Left ventricle myocardium superior (tissue), 1 donor: ENCODE results near the gene SLC19A1. TPM values are rescaled to one million over a fixed set of nuclear protein-coding genes. Genes with fewer than 3 reads are reported as not detected.

Experiments
- ATAC-seq: fragments of 200-7000 bp; cut with Tn5 transposase; one replicate; pipeline ENCODE4 v1.9.1; 2020; ENCODE audit warnings: mild to moderate bottlenecking, moderate library complexity
- DNase-seq: peaks from one replicate; pipeline ENCODE4 v3.0.0-alpha.2; 2020
- intact Hi-C: fragments of 100-400 bp; cut with micrococcal nuclease; formaldehyde crosslinking; loops from one replicate; pipeline ENCODE4 v1.11.0; 2022
- total RNA-seq: library from RNA; stranded (reverse); fragmentation: NEBNext Ultra II Directional; extraction: Animal tissue kit (Norgen Biotek cat#: 25700); gene quantifications from one replicate; pipeline ENCODE4 v1.2.1, GENCODE V29; 2021
- donor health status: DM: no; HTN: yes; CAD: no; lungs with severe emphysema.

SLC19A1 gene
- total RNA-seq, 1 donor from 2014 or later, result 7.6 TPM

DNA sequence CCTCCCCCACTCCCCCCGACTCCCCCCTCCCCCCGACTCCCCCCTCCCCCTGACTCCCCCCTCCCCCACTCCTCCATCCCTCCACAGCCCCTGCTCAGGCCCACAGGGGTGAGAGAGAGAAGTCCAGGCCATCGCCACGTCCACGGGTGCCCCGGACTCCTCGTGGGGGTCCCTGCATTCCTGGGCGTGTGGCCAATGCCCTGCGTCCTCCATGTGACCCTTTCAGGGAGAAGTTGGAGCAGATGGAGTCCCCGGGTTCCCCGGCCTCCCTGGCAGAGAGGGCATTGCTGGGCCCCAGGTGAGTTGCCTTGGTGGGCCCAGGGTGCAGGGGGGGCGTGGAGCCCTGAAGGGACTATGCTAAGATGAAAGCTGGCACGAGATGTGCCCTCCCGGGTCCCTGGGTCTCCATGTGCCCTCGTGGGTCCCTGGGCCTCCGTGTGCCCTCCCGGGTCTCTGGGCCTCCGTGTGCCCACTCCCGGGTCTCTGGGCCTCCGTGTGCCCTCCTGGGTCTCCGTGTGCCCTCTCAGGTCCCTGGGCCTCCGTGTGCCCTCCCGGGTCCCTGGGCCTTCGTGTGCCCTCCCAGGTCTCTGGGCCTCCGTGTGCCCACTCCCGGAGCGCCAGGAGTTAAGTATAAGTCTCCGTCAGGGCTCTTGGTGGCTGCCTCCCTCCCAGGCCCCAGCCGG lies 52.0 kb downstream of the SLC19A1 start:
- ATAC-seq (no peak), DNase-seq (no peak)
- intact Hi-C loops, result no loop called here

DNA sequence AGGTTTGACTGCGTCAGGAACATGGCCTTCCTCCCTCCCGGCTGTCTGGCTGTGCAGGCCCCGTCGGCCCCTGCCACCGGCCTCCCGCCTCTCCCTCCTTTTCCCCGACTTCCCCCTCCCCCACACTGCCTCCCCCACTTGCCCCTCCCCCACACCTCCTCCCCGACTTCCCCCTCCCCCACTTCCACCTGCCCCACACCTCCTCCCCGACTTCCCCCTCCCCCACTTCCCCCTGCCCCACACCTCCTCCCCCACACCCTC lies 52.6 kb downstream of the SLC19A1 start:
- ATAC-seq (no peak), DNase-seq (no peak)
- intact Hi-C loops, result no loop called here

DNA sequence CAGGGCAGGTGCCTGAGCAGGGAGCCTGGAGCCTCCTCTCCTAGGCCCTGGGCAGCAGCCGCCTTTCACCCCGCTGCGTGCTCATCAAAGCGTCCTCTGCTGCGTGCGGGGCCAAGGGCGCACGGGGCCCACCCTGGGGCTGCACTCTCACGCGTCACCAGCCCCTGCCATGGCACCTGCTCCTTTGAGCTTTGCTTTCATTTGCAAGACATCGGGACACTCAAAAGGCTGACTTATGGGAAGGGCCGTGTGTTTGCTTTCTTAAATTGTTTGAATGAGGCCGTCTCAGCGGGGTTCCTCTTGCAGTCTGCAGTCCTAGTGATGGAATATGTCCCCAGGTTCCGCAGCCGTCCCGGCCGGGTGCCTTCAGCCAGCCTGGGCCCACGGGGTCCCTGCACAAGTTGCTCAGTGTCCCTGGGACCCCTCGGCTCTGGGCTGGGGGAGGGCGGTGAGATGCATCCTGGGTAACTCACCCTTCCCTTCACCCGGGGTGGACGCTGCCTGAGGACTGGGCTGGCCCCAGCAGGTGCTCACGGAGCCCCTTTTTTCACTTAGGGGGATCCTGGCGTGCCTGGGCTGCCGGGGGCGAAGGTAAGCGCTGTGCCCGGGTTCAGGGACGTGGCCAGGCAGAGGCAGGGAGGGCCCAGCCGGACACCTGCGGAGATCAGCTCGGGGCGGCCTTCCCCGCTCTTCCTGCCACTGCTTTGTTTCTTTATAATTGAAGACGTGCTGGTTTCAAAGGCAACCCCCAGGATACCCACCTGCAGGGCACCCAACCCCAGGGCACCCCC lies 53.1 kb downstream of the SLC19A1 start:
- DNase-seq (no peak), ATAC-seq (no peak)
- intact Hi-C loops, result no loop called here

DNA sequence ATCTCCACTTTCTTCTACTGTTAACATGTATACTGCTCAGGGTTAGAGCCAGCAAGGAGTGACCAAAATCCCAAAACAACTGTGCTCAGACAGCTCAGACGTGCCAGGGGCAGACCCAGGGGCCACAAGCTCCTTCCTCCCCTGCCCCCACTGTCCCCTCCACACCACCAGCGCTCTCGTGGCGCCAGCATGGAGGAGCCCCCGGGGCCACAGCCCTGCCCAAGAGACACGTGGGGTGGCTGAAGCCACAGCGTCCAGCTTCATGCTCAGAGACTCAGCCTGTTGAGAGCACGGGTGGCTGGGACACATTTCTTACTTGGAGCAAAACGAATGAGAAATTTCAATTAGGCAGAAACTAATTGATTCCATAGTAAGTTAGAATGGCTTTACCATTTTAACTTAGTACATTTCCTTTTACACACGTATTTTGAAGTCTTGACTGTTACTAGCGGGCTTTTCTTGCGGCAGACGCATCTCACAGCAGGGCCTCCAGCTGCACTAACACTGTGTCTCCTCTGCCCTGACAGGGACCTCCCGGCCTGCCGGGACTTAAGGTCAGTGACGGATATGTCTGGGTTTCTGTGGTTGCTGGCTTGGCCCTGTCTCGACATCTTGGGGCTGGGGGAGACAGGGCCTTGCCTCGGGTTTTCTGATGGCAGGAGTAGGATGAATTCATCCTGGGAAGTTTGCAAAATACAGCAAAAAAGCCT lies 54.2 kb downstream of the SLC19A1 start:
- DNase-seq, result no peak
- intact Hi-C loops, result no loop called here
- no peak for ATAC-seq

DNA sequence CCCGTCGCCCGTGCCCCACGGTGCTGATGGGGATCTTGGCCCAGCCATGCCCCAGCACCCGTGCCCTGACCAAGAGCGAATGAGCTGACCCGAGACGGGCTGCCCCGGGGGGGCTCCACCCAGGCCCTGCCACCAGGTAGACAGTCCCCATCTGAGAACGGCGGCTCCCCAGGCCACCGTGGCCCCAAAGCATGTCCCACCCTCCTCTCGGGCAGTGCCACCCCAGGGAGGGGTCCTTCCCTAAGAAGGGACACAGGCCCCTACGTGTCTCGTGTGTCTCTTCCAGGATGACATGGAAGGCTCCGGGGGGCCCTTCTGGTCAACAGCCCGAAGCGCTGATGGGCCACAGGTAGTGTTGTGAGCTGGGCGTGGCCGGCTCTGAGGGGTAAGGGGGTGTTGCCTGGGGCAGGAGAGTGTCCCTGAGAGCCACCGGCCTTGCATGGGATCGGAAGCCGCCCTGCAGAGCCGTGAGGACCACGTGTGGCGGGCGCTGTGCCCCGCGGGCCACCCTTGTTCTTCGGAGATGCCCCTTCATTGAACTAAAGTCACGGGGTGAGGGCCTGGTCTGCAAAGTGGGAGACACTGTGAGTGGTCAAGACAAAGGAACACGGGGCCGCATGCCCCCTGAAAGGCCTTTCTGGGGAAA lies 55.0 kb downstream of the SLC19A1 start:
- ATAC-seq (no peak), DNase-seq (no peak)
- intact Hi-C loops, result no loop called here

DNA sequence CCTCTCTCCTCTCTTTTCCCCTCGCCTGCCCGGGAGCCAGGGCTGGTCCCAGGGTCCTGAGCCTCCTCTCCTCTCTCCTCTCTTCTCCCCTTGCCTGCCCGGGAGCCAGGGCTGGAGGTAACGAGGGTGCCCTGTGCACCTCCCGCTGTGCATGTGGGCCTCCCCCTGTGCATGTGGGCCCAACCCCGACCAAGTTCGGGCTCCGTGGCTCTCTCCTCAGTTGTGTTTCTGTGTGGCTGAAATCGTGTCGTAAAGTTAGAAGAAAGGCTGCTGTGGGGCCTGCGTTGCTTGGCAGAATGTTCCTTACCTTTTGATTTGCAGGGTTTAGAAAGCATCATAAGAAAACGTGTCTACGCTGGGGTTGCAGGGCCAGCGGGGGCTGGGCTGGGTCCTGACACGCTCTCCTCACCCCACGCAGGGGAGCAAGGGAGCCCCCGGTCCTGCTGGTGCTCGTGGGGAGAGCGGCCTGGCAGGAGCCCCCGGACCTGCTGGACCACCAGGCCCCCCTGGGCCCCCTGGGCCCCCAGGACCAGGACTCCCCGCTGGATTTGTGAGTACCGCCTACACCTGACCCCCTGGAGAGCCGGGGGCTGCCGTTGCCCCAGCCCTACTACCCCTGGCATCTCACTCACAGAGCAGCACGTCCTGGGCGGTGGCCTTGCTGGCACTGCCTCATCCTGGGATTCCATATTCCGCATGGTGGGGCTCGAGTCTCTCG lies 55.6 kb downstream of the SLC19A1 start:
- intact Hi-C loops, result no loop called here
- no peak for ATAC-seq
- DNase-seq, result no peak

DNA sequence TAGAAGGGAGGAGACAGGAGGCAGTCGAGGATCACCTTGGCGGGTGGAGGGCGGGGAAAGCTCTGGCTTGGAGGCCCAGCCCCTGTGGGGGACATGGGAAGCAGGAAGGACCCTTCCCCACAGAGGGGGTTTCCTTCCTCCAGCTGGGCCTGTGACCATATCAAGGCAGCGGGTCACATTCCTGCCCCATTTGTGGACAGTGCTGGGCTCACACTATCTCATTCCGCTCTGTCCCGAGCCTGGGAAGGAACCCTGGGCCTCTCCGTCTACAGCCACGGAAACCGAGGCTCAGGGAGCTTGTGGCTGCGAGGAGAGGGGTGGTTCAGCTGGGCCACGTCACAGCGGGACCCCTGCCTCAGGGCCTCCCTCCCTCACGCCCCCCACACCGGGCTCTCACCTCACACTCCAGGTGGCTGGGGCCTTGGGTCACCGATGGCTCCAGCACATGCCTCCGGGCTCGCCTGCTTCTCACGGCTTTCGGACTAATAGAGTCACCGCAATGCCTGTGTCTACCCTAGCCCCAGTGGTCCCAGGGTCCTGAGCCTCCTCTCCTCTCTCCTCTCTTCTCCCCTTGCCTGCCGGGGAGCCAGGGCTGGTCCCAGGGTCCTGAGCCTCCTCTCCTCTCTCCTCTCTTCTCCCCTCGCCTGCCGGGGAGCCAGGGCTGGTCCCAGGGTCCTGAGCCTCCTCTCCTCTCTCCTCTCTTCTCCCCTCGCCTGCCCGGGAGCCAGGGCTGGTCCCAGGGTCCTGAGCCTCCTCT lies 56.4 kb downstream of the SLC19A1 start:
- no peak for ATAC-seq
- no peak for DNase-seq
- intact Hi-C loops, result no loop called here

DNA sequence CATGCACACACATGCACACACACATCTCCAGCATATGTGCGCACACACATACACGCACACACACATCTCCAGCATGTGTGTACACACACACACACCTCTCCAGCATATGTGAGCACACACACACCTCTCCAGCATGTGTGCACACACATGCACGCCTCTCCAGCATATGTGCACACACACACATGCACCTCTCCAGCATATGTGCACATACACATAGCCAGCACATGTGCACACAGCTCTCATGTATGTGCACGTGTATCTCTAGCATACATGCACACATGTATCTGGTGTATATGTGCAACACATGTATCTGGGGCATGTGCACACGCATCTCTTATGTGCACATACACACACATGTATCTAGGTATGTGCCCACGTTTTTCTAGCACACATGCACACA lies 57.9 kb downstream of the SLC19A1 start:
- no peak for ATAC-seq
- DNase-seq, result no peak
- intact Hi-C loops, result no loop called here

DNA sequence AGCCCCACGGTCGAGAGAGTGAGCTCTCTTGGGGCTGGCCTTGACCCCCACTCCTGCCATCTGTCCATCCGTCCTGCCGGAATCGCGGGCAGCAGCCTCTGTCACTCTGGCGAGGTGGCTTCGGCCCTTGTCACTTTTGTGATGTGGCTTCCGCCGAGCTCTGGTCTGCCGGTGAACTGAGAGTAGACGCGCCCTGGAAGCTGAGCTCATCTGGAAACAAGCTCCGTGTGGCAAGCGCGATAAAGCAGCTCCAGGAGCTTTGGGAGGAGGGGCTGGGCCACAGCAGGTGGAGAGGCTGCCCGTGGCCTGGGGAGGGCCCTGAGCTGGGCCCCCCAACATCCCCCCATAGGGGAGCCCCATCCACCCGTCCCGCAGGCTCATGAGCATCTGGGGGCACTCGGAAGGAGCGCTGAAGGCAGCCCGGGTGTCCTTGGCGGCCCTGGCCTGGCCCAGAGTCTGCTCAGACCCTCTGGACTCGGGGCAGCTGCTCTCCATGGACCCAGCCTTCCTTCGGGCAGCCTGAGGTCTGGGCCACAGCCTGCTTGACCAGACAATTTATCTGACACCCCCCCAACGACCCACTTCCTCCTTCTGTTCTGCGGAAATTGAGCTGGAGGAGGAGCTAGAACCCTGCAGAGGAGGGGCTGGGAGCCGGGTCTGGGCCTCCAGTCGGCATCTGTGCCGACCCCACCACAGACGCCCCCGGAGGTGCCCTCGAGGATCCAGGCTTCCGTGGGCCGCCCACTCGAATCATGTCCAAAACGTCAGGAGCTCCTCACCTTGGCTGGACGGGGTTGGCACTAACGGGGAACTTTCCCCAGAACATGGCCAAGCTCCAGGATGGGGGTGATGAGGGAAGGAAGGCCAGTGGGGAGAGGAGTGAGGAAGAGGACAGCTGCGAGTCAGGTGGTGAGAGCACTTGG lies 59.1 kb downstream of the SLC19A1 start:
- intact Hi-C loops, result no loop called here
- peak; percentile 39 for ATAC-seq
- DNase-seq, result no peak

DNA sequence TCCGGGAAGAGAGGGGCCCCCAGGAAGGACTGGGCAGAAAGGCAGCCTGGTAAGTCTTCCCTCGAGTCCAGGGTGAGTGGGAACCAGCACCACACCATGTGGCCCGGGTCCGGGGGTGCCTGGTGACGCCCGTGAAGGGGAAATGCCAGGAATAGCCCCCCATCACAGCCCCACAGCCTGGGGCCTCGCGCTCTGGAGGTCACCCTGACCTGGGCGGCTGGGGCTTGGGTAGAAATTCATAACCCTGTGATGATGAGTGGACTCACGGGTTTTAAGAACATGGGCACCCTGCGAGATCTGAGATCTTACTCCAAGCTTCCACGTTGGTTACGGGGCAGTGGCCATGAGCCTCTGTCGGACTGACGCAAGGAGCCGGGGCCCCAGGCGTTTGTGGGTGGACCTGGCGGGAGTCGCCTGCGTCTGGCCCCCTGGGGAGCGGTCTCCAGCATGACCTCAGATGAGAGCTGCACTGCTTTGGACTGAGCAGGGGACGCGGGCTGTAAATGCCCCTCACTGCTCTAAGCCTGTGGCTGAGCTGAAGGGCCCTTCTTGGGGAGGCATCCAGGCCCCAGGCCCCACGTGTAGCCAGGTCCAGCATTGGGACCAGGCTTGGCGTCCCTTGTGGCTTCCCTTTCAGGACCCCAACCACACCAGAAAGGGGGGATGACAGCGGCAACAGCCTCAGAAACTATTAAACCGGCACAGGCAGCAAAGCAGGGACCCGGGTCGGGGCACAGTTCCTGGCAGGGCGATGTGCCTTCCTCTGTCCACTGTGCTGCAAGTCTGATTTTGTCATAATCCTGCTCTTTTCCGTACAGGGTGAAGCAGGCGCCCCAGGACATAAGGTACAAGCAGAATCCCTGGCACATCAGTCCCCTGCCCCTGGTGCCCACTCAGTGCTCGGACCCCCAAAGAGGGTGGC lies 60.0 kb downstream of the SLC19A1 start:
- ATAC-seq (no peak), DNase-seq (no peak)
- intact Hi-C loops, result no loop called here

DNA sequence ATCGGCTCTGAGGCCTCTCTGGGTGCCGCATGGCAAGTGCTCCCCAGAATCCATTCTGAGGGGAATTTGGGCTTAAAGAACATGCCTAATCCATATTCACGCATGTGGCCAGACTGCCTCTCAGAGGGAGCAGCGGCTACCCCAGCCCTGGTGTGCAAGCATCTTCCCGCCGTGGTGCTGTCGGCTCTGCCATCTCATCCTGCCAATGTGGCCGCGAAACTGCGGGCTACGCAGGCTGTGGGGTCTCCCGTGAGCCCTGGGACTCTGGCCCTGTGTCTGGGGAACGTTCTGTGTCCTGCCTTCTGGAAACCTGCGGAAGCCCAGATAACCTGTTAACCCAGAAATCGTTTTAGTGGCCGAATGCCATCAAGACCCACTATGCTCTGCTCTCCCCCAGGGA lies 60.7 kb downstream of the SLC19A1 start:
- DNase-seq (no peak), ATAC-seq (no peak)
- intact Hi-C loops, result no loop called here

DNA sequence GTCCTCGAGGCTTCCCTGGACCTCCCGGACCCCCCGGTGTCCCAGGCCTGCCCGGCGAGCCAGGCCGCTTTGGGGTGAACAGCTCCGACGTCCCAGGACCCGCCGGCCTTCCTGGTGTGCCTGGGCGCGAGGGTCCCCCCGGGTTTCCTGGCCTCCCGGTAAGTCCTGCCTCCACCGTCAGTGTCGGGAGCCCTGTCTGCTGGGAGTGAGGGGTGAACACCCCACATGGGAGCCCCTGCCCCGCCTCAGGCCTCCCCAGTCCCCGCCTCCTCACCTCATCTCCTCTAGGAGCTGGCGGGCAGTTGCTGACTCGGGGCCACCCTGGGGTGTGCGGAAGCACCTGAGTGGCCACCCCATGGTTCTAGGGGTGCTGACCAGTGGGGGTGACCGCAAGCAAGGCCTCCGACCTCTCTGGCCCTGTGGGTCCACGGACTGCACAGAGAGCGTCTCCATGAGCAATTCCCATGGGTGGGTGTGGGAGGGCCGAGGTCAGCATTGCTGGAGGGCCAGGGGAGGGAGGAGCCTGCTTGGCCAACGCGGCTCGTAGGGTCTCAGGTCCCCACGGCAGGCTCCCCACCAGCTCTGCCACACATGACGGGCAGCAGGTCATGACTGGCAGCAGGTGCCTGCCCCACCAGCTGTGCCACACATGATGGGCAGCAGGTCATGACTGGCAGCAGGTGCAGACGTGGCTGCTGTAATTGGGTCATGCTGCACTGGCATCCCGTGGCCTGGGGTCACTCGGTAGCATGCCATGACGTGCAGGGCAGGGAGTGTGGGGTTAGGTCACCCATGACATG lies 61.3 kb downstream of the SLC19A1 start:
- intact Hi-C loops, result no loop called here
- no peak for ATAC-seq
- DNase-seq, result no peak

DNA sequence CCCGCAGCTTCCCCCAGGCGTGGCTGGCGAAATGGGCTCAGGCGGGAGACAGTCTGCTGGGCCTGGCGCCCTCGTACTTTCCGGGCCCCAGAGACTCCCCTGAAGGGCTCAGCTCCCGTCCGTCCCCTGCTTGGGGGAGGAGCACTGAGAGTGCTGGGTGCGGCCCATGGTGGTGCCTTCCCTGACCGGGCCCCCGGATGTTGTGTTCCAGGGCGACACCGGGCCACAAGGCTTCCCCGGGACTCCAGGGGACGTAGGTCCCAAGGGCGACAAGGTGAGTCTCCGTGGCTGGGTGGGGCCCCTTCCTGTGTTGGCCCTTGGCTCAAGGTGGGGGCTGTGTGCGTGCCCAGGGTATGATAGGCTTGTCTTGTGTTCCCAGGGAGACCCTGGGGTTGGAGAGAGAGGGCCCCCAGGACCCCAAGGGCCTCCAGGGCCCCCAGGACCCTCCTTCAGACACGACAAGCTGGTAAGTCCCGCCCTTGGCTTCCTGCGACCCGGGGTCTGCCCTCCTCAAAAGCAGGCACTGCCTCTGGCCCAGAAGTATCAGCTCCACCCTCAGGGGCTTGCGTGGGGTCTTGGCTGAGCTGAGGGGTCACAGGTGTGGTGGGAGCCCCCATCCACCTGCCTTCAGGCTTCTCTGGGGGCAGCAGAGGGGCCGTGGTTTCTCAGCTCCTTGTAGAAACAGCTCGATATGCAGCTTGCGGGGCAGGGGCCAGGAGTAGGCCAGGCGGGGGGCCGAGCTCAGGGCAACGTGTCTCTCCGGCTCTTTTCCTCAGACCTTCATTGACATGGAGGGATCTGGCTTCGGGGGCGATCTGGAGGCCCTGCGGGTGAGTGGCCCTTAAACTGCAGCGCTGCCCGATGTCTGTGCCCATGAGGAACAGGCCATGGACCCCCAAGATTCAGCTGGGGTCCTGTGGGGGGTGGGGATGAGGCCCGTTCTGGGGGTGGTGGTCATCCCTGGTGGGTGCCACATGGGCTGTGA lies 62.3 kb downstream of the SLC19A1 start:
- DNase-seq, result no peak
- ATAC-seq, result no peak
- intact Hi-C loops, result no loop called here

DNA sequence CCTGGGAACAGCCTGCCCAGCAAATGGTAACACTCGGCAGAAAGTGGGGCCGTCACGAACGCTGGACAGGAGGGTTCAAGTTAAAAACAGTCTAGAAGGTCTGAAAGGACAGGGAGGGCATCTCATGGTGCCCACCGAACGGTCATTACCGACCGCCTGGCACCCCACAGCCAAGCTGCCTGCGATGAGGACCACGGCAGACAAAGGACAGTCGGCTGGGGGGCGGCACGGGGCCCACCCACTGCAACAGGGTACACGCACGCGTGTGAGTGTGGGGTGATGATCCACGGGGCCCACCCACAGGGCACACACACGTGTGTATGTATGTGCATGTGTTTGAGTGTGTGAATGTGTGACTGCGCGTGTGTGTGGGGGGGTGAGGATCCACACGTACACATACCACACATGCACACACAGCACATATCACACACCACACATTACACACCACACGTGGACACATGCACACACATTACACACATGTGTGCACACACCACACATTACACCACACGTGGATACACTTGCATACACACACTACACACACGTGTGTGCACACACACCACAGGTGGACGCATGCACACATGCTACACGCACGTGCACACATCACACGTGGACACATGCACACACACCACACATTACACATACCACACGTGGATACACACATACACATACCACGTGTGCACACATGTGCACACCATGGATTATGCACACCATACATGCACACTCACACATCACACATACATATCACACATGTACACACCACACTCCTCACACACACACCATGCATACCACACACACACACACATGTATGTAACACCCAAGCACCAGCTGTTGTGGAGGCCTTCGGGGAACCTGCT lies 63.2 kb downstream of the SLC19A1 start:
- intact Hi-C loops, result no loop called here
- ATAC-seq (no peak), DNase-seq (no peak)
